Mammary epithelial cell (primary cell): ENCODE results near the gene PDHX.

Source experiments
- EZH2 ChIP-seq: IDR thresholded peaks from 2 replicates; pipeline ENCODE4 v1.6.1; 2012; ENCODE audit warnings: low read length, inconsistent platforms, borderline replicate concordance
- TF ChIP-seq, protein P1 (sequence below), 2 donors: IDR thresholded peaks in 1 of 2; conservative IDR thresholded peaks in 1 of 2; 2 replicates each; pipeline ENCODE4 v1.5.1; 2011 to 2012; ENCODE audit warnings: inconsistent platforms in 2 of 2, low read length in 2 of 2, mild to moderate bottlenecking in 2 of 2, control low read depth in 1 of 2, low read depth in 1 of 2; ENCODE audit not compliant: insufficient read depth in 1 of 2; ENCODE audit errors: extremely low read depth in 1 of 2

DNA sequence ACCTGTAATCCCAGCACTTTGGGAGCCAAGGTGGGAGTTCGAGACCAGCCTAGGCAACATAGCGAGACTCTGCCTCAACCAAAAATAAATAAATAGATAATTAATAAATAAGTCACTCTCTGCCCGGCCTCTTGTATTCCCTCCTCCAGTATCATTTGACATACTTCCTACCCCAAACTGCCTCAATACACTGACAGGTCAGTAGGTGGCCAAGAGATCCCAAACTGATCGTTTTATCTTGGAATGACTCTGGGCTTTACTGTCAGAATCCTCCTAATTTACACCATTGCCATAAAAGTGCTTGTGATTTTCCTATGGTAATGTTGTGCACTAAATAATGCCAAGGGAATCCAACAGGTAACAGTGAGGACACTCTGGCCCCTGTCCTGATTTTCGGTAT, 94.2 kb downstream of the PDHX start:
- no peak for TF ChIP-seq EZH2
- TF ChIP-seq, protein P1, sequence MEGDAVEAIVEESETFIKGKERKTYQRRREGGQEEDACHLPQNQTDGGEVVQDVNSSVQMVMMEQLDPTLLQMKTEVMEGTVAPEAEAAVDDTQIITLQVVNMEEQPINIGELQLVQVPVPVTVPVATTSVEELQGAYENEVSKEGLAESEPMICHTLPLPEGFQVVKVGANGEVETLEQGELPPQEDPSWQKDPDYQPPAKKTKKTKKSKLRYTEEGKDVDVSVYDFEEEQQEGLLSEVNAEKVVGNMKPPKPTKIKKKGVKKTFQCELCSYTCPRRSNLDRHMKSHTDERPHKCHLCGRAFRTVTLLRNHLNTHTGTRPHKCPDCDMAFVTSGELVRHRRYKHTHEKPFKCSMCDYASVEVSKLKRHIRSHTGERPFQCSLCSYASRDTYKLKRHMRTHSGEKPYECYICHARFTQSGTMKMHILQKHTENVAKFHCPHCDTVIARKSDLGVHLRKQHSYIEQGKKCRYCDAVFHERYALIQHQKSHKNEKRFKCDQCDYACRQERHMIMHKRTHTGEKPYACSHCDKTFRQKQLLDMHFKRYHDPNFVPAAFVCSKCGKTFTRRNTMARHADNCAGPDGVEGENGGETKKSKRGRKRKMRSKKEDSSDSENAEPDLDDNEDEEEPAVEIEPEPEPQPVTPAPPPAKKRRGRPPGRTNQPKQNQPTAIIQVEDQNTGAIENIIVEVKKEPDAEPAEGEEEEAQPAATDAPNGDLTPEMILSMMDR (conservative IDR thresholded peaks at IDR 0.05 in 1 of 2, IDR thresholded peaks at IDR 0.05 in 1 of 2; ENCODE audit: extremely low read depth in 1 of 2, insufficient read depth in 1 of 2, low read depth in 1 of 2, low read length in 2 of 2) = no peak
